HEK293 (cell line): ENCODE data around the gene NEURL4.

Experiments used
- CTCF ChIP-seq: fragments of 450-650 bp; formaldehyde crosslinking; IDR thresholded peaks from 2 replicates; pipeline ENCODE4 v1.5.1; 2016; ENCODE audit warnings: missing biosample characterization, missing genetic modification characterization
- HOXD13 ChIP-seq: sonication (generic); formaldehyde crosslinking; IDR thresholded peaks from 2 replicates; pipeline ENCODE4 v1.8.0; 2022; ENCODE audit warnings: missing genetic modification reagents, borderline replicate concordance
- KLF7 ChIP-seq: fragments of 450-650 bp; formaldehyde crosslinking; IDR thresholded peaks from 2 replicates; pipeline ENCODE4 v1.5.1; 2016; ENCODE audit warnings: missing biosample characterization, missing genetic modification characterization, borderline replicate concordance
- ZNF157 ChIP-seq: fragments of 450-650 bp; formaldehyde crosslinking; IDR thresholded peaks from 2 replicates; pipeline ENCODE4 v1.5.1; 2016; ENCODE audit warnings: missing biosample characterization, missing genetic modification characterization
- ZNF184 ChIP-seq: fragments of 450-650 bp; IDR thresholded peaks from 2 replicates; pipeline ENCODE4 v1.5.1; 2018; ENCODE audit warnings: missing biosample characterization, mild to moderate bottlenecking, missing genetic modification characterization
- ZNF488 ChIP-seq: fragments of 450-650 bp; formaldehyde crosslinking; IDR thresholded peaks from 2 replicates; pipeline ENCODE4 v1.5.1; 2016; ENCODE audit warnings: missing biosample characterization, missing genetic modification characterization
- ZNF830 ChIP-seq: fragments of 450-650 bp; IDR thresholded peaks from 2 replicates; pipeline ENCODE4 v1.5.0; 2018; ENCODE audit warnings: missing biosample characterization, missing genetic modification characterization, low read depth, mild to moderate bottlenecking, moderate library complexity
- ZSCAN5A ChIP-seq: fragments of 450-650 bp; formaldehyde crosslinking; IDR thresholded peaks from 2 replicates; pipeline ENCODE4 v1.5.1; 2016; ENCODE audit warnings: missing biosample characterization, missing genetic modification characterization

- no peak for TF ChIP-seq ZNF488 (tag by site-specific recombination)
- no peak for TF ChIP-seq CTCF (tag by site-specific recombination)
- TF ChIP-seq ZNF830 (tag by site-specific recombination) = no peak
- no peak for TF ChIP-seq HOXD13 (CRISPR knock-in tag)
- peak; percentile 41; the same call in 1 of the 2 replicates for TF ChIP-seq KLF7
- no peak for TF ChIP-seq ZSCAN5A (tag by site-specific recombination)
- no peak for TF ChIP-seq ZNF157 (tag by site-specific recombination)
- no peak for TF ChIP-seq ZNF184
Measured at GRCh38 chr17:7308625-7309433, 20.3 kb downstream of the NEURL4 start.
